ENCODE measurements around the gene OVCA2.

GRCh38 chr17:2043785-2044184 is 2.0 kb downstream of the OVCA2 start:
- no peak for TF ChIP-seq CTCF (conservative IDR thresholded peaks at IDR 0.05; ENCODE audit: low read length)
- TF ChIP-seq EZH2phosphoT487 (IDR thresholded peaks at IDR 0.05; ENCODE audit: borderline replicate concordance), result no peak
